ENCODE measurements around the gene ARHGAP44.

- TF ChIP-seq, protein P1, sequence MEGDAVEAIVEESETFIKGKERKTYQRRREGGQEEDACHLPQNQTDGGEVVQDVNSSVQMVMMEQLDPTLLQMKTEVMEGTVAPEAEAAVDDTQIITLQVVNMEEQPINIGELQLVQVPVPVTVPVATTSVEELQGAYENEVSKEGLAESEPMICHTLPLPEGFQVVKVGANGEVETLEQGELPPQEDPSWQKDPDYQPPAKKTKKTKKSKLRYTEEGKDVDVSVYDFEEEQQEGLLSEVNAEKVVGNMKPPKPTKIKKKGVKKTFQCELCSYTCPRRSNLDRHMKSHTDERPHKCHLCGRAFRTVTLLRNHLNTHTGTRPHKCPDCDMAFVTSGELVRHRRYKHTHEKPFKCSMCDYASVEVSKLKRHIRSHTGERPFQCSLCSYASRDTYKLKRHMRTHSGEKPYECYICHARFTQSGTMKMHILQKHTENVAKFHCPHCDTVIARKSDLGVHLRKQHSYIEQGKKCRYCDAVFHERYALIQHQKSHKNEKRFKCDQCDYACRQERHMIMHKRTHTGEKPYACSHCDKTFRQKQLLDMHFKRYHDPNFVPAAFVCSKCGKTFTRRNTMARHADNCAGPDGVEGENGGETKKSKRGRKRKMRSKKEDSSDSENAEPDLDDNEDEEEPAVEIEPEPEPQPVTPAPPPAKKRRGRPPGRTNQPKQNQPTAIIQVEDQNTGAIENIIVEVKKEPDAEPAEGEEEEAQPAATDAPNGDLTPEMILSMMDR (conservative IDR thresholded peaks at IDR 0.05; ENCODE audit: low read depth in 2 of 2): no peak
- TF ChIP-seq POLR2AphosphoS5 (IDR thresholded peaks at IDR 0.05; ENCODE audit: low read depth) (no peak), CREB1 (CRISPR knock-in tag; IDR thresholded peaks at IDR 0.05; ENCODE audit: low read depth) (no peak), REST (IDR thresholded peaks at IDR 0.05; ENCODE audit: unreplicated experiment) (no peak), EZH2 (IDR thresholded peaks at IDR 0.05; ENCODE audit: low read depth, unreplicated experiment) (no peak), ZNF331 (CRISPR knock-in tag; IDR thresholded peaks at IDR 0.05; ENCODE audit: low read depth) (no peak)
- TF ChIP-seq, protein P2, sequence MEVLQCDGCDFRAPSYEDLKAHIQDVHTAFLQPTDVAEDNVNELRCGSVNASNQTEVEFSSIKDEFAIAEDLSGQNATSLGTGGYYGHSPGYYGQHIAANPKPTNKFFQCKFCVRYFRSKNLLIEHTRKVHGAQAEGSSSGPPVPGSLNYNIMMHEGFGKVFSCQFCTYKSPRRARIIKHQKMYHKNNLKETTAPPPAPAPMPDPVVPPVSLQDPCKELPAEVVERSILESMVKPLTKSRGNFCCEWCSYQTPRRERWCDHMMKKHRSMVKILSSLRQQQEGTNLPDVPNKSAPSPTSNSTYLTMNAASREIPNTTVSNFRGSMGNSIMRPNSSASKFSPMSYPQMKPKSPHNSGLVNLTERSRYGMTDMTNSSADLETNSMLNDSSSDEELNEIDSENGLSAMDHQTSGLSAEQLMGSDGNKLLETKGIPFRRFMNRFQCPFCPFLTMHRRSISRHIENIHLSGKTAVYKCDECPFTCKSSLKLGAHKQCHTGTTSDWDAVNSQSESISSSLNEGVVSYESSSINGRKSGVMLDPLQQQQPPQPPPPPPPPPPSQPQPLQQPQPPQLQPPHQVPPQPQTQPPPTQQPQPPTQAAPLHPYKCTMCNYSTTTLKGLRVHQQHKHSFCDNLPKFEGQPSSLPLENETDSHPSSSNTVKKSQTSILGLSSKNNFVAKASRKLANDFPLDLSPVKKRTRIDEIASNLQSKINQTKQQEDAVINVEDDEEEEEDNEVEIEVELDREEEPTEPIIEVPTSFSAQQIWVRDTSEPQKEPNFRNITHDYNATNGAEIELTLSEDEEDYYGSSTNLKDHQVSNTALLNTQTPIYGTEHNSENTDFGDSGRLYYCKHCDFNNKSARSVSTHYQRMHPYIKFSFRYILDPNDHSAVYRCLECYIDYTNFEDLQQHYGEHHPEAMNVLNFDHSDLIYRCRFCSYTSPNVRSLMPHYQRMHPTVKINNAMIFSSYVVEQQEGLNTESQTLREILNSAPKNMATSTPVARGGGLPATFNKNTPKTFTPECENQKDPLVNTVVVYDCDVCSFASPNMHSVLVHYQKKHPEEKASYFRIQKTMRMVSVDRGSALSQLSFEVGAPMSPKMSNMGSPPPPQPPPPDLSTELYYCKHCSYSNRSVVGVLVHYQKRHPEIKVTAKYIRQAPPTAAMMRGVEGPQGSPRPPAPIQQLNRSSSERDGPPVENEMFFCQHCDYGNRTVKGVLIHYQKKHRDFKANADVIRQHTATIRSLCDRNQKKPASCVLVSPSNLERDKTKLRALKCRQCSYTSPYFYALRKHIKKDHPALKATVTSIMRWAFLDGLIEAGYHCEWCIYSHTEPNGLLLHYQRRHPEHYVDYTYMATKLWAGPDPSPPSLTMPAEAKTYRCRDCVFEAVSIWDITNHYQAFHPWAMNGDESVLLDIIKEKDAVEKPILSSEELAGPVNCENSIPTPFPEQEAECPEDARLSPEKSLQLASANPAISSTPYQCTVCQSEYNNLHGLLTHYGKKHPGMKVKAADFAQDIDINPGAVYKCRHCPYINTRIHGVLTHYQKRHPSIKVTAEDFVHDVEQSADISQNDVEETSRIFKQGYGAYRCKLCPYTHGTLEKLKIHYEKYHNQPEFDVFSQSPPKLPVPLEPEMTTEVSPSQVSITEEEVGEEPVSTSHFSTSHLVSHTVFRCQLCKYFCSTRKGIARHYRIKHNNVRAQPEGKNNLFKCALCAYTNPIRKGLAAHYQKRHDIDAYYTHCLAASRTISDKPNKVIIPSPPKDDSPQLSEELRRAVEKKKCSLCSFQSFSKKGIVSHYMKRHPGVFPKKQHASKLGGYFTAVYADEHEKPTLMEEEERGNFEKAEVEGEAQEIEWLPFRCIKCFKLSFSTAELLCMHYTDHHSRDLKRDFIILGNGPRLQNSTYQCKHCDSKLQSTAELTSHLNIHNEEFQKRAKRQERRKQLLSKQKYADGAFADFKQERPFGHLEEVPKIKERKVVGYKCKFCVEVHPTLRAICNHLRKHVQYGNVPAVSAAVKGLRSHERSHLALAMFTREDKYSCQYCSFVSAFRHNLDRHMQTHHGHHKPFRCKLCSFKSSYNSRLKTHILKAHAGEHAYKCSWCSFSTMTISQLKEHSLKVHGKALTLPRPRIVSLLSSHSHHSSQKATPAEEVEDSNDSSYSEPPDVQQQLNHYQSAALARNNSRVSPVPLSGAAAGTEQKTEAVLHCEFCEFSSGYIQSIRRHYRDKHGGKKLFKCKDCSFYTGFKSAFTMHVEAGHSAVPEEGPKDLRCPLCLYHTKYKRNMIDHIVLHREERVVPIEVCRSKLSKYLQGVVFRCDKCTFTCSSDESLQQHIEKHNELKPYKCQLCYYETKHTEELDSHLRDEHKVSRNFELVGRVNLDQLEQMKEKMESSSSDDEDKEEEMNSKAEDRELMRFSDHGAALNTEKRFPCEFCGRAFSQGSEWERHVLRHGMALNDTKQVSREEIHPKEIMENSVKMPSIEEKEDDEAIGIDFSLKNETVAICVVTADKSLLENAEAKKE (CRISPR knock-in tag; IDR thresholded peaks at IDR 0.05): no peak
Measured at GRCh38 chr17:12985431-12986293, 196.4 kb downstream of the ARHGAP44 start.

Measured in GM23338 (cell line).